ENCODE data around the gene RTN4.

Gene RTN4

DNA sequence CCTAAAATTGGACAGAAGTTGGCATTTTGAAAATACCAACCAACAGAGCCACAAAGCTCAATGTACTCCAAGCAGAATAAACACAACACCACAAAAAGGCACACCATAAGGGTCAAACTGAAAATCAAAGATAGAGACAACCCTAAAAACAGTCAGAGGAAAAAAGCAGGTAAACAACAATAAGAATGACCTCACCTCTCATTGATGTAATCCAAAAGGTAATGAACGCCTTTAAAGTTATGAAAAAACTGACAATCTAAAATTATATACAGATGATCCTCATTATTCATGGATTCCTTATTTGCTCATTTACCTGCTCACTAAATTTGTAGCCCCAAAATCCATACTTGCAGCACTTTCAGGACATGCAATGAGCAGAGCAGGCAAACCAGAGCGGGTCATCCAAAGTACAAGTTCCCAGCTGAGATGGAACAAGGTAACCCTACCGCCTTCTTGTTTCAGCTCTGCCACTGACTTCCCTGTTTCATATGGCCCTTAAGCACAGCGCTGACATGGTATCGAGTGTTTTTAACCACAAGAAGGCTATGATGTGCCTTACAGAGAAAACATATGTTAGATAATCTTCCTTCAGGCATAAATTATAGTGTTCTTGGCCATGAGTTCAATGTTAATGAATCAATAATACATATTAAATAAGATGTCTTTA is 17.0 kb downstream of the RTN4 start:
- DNase-seq (ENCODE audit: low spot score), result no peak

GRCh38 chr2:55031505-55031904 is 18.7 kb downstream of the RTN4 start:
- DNase-seq (ENCODE audit: low spot score), result peak; percentile 23

- no peak for DNase-seq (ENCODE audit: low spot score)
These were observed 19.5 kb downstream of the RTN4 start for GRCh38 chr2:55030766-55031165.

DNA sequence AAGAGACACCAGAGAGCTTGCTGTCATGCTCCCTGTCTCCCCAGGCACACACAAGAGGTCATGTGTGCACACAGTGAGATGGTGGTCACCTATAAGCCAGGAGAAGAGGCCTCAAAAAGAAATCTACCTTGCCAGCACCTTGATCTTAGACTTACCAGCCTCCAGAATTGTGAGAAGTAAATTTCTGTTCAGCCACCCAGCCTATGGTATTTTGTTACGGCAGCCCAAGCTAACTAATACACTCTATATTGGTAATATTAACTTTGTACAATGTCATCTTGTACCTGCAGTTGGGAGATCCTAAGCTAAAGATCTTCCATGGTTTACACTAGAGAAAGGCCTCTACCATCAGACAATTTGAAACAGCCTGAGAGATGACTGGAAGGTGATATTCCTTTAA is 21.2 kb downstream of the RTN4 start:
- DNase-seq (ENCODE audit: low spot score), result no peak

- DNase-seq (ENCODE audit: low spot score), result peak; percentile 54
These were observed 23.0 kb downstream of the RTN4 start for GRCh38 chr2:55027226-55027625.

DNA sequence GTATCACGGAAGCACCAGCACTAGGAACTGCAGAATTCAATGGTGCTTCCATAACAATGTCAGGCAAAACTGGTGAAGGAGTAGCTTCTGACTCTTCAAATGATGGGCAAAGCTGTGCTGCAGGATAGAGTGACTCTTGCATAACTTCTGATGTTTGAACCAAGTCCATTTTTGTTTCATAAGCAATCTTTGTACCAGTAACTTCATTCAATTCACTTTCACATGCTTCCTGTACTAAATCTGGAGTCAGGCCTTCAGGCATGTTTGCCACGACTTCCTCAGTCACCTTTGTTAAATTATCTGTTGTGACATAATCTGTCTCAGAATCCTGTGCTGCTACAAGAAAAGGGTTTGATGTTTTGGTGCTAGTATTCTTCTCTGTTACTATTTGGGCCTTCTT is 24.0 kb downstream of the RTN4 start:
- DNase-seq (ENCODE audit: low spot score), result peak; percentile 26

- DNase-seq (ENCODE audit: low spot score), result no peak
These were observed 24.6 kb downstream of the RTN4 start for GRCh38 chr2:55025627-55026026.

- no peak for DNase-seq (ENCODE audit: low spot score)
These were observed 25.2 kb downstream of the RTN4 start for GRCh38 chr2:55025082-55025481.

GRCh38 chr2:55022476-55022875 is 27.8 kb downstream of the RTN4 start:
- no peak for DNase-seq (ENCODE audit: low spot score)

GRCh38 chr2:55019526-55020258 is 30.6 kb downstream of the RTN4 start:
- DNase-seq (ENCODE audit: low spot score), result no peak

DNA sequence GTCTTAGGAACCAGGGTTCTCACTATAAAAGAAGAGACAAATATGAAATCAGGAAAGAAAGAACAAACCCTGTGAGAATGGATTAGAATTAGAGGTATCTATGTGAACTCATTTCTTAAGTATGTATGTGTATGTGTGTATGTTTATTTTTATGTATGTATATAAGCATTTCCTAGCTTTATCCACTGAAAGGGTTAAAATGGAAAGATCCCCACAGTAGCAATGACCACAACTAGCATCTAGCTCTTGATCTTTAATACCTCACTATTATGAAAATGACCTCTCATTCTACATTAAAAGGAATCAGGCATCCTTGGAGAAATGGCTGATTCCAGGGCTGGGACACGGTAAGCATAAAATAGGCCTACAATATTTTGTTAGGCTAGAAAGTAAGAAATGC is 31.6 kb downstream of the RTN4 start:
- DNase-seq (ENCODE audit: low spot score), result no peak

DNA sequence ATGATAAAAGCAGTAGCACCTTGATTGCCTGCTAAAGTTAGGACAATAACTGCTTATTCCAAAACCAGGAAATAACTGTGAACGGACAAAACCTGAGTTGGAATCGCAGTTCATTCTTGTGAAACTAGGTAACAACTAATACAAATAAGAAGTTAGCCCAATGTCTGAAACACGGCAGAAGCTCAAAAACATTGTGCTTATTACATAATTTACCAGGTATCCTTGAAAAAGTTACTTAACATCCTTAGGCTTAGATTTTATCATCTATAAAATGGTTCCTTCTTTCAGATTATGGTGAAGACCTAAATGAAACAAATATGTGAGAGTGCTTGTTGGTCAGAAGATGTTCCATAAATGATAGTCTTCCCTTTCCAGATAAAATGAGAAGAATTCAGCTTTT is 32.4 kb downstream of the RTN4 start:
- DNase-seq (ENCODE audit: low spot score), result no peak

GRCh38 chr2:55017428-55017827 is 32.8 kb downstream of the RTN4 start:
- DNase-seq (ENCODE audit: low spot score), result no peak

DNA sequence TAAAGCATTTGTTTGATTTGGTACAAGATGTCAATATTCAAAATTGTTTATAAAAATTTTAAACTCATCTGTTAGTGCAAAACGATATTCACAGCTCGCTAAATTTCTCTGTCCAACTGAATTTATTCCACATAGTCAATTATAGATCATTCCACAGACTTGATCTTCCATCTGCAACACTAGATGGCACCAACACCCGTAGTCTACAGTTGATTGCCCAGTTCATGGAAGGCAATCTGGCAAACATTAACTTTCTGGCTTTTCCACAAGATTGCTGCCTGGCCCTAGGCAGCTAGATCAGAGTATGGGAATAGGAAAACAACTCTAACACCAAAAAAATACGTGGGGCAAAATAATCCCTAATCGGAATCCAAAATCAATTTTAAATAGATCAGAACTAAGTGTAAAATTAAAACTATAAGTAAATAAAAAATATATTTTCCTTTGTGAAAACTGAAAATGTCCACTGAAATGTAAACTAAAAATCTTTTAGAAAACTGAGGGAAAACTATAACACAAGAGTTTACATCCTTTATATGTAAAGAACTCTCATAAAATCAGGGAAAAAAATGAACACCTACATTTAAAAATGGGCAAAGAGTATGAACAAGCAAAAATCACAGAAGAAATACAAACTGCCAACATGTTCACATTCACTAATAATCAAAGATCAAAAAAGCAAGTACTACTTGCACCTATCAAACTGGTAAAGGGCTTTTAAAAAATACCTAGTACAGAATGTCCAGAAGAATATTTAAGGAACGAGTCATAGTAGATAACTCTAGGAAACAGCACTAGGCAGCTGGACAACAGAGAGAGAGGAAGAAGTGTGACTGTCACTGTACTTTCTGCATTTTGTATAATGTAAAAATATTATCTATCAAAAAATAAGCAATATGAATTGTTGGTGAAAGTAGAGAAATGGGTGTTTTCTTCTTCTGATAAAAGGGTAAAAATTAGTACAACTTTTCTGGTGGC is 35.0 kb downstream of the RTN4 start:
- peak; percentile 92 for DNase-seq (ENCODE audit: low spot score)

- DNase-seq (ENCODE audit: low spot score), result peak; percentile 34
These were observed 36.3 kb downstream of the RTN4 start for GRCh38 chr2:55013936-55014335.

DNA sequence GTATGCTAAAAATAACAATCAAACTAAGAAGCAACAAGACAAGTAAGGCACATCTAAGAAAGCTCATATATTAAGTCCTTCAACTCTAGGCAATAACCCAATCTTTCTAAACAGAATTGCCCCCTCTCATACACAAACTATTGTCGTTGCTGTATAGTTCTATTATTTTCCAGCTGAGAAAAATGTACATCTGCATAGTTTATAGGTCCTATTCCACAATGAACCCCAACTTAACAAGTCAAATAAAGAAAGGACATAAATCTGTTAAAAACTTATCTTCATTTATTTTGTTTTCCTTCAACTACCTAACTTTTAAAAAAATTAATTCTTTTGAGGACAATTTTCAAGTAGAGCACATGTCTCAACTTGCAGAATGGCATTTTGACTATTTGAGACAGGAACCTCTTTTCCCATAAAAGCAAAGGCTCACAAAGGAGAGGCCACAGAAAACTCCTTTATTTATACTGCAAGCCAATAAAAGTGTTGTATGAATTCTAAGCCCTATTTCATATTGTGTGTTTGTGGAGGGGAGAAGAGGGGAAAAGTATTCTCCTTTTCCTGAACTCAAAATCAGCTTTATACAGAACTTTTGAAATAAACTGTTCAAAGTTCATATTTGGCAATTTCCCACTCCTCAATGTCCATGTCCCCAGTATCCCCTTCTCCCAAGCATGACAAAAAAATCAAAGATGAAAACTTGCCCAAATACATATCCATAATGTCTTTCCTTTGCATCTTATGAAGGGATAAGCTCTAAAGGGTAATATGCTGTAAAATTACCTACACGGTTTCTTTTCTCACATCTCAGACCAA is 37.4 kb downstream of the RTN4 start:
- no peak for DNase-seq (ENCODE audit: low spot score)

DNA sequence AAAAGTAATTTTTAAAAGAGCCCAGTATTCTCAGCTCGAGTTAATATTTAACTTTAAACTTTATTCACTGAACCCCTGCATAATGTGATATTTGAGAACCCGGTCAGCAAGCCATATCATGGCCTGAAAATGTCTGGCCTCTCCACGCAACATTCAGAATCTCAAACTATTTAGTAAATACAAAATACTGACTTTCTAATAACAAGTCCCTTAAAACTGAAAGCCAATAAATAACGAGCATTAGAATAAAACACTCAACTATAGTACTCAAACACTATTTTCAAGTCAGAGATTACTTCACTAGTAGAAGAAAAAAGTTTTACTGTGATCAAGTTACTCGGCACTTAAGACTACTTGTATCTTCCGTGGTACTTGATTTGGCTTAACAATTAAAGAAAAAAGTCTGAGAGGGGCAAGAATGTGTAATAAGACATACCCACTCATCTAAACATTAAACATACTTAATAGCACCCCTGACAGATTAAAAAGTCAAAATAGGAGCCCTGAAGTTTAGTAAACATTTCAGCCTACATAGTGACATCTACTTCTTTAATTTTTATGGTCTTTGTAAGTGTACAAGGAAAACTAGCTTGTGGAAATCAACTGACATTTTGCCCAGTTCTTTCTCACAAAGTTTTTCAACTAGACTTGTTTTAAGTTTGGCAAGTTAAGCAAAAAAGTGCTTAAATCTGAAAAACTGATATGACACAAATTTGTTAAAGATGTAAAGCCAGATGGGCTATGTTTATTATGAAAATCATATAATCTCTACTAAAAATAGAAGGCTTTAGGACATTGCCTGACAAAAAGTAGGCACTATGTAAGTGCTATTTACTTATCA is 38.2 kb downstream of the RTN4 start:
- DNase-seq (ENCODE audit: low spot score), result no peak

DNA sequence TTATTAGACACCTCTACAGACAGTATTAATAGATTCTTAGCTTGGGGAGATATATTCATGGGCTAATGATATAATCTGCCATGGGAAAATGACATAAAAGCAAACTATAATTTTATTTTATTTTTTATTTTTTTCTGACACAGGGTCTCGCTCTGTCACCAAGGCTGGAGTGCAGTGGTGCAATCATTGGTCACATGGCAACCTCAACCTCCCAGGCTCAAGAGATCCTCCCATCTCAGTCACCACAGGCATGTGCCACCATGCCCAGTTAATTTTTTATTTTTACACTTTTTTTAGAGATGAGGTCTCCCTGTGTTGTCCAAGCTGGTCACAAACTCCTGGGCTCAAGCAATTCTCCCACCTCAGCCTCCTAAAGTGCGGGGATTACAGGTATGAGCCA is 39.3 kb downstream of the RTN4 start:
- no peak for DNase-seq (ENCODE audit: low spot score)

DNA sequence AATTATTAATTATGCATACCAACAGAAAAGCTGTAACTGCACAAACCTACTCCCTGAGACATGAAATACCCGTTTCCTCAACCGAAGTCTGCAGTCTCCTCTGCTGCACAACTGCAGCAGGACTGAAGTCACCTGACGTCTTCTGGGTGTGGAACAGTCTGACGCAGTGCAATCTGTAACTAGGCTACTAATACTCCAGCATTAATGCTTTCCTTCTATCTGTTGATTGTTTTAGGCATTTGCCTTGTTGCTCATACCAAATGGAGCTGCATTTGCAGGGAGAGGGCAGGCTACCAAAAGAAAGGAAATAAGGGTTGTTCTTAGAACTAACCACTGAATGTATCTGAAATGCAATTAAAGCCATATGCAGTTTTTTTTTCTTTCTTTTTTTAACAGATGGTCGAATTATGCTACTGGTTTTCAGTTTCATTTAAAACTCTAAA is 40.1 kb downstream of the RTN4 start:
- peak; percentile 90 for DNase-seq (ENCODE audit: low spot score)

- peak; percentile 70 for DNase-seq (ENCODE audit: low spot score)
These were observed 40.8 kb downstream of the RTN4 start for GRCh38 chr2:55009277-55010060.

Data from cerebellar cortex (tissue), 1 donor.